Measurements from ENCODE around the gene SEL1L3. TPM values are rescaled to one million over a fixed set of nuclear protein-coding genes. Genes with fewer than 3 reads are reported as not detected.

The SEL1L3 gene
- total RNA-seq, 1 donor: 54.3 TPM

GRCh38 chr4:25700661-25701060, 162.1 kb downstream of the SEL1L3 start:
- no peak overlapping the region for H3K4me3 ChIP-seq (ENCODE audit: low read length)
- no peaks in the 10 kb centered on the region for H3K9me3 ChIP-seq (ENCODE audit: low read depth, low read length)
- H3K27me3 ChIP-seq (ENCODE audit: insufficient read depth, low read length): no peaks in the 10 kb centered on the region
- no peaks in the 10 kb centered on the region for H3K4me1 ChIP-seq (ENCODE audit: insufficient read depth, low read length)

- no peaks in the 10 kb centered on the region for H3K4me1 ChIP-seq (ENCODE audit: insufficient read depth, low read length)
- no peaks in the 10 kb centered on the region for H3K27me3 ChIP-seq (ENCODE audit: insufficient read depth, low read length)
- no peak overlapping the region for H3K4me3 ChIP-seq (ENCODE audit: low read length)
- no peaks in the 10 kb centered on the region for H3K9me3 ChIP-seq (ENCODE audit: low read depth, low read length)
These were observed 165.3 kb downstream of the SEL1L3 start for GRCh38 chr4:25697516-25697915.

Other genes with a start within 250 kb of the SEL1L3 start
- gene SLC34A2, start 207.1 kb downstream of the SEL1L3 start, total RNA-seq: under 0.01 TPM
- 15.1 TPM for gene SMIM20, start 51.2 kb upstream of the SEL1L3 start, total RNA-seq

Data from mononuclear cell (primary cell).